Measurements from ENCODE around the gene ATF7. TPM values are rescaled to one million over a fixed set of nuclear protein-coding genes. Genes with fewer than 3 reads are reported as not detected.

The ATF7 gene
- total and polyA plus RNA-seq, 9 of the 15 experiments (the other 6 are each of a cell fraction or from before 2014, with no cell fraction given) = 10.6 to 30.4 (median 20.7) TPM

DNA sequence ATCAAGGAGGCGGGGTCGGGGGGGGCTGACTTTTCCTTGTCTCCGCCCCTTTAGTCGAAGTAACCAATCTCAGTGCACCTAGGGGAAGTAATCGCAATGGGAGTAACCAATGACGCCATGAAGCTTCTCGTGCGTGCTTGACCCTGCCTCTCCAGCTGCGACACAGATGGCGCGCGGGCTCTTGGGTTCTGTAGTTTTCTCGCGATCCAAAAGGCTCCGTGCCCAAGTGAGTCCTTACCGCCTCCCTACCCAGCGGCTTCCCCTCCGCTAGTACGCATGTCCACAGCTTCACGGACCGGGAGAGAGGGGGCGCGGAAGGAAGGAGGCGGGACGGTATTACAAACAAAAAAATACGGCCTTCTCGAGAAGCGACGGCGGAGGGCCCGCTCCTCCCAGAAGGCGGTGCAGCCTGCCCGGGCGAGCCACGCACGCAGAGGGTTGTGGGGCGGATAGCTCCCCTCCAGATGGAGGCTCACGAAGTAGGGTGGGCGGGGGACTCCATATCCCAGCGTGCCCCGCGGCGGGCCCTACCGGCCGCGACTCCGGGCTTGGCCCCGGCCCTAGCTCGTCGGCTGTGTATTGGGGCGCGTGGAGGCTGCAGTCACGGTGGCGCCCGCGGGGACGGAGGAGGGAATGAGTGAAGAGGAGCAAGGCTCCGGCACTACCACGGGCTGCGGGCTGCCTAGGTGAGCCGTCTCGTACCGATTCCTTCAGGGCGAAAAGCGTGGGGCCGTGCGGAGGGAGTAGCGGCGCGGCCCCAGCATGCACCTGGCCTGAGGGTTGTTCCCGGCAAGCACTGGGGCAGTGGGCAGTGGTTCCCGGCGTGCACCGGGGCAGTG lies 125.2 kb downstream of the ATF7 start, which contains the start of gene TARBP2 (continued):
- TF ChIP-seq, protein P1, sequence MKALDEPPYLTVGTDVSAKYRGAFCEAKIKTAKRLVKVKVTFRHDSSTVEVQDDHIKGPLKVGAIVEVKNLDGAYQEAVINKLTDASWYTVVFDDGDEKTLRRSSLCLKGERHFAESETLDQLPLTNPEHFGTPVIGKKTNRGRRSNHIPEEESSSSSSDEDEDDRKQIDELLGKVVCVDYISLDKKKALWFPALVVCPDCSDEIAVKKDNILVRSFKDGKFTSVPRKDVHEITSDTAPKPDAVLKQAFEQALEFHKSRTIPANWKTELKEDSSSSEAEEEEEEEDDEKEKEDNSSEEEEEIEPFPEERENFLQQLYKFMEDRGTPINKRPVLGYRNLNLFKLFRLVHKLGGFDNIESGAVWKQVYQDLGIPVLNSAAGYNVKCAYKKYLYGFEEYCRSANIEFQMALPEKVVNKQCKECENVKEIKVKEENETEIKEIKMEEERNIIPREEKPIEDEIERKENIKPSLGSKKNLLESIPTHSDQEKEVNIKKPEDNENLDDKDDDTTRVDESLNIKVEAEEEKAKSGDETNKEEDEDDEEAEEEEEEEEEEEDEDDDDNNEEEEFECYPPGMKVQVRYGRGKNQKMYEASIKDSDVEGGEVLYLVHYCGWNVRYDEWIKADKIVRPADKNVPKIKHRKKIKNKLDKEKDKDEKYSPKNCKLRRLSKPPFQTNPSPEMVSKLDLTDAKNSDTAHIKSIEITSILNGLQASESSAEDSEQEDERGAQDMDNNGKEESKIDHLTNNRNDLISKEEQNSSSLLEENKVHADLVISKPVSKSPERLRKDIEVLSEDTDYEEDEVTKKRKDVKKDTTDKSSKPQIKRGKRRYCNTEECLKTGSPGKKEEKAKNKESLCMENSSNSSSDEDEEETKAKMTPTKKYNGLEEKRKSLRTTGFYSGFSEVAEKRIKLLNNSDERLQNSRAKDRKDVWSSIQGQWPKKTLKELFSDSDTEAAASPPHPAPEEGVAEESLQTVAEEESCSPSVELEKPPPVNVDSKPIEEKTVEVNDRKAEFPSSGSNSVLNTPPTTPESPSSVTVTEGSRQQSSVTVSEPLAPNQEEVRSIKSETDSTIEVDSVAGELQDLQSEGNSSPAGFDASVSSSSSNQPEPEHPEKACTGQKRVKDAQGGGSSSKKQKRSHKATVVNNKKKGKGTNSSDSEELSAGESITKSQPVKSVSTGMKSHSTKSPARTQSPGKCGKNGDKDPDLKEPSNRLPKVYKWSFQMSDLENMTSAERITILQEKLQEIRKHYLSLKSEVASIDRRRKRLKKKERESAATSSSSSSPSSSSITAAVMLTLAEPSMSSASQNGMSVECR (CRISPR knock-in tag; IDR thresholded peaks at IDR 0.05) = peak; percentile 57; the same call in 1 of the 2 replicates
- TF ChIP-seq BDP1 (IDR thresholded peaks at IDR 0.05; ENCODE audit: insufficient read depth, insufficient read length) = no peak
- TF ChIP-seq, protein P2, sequence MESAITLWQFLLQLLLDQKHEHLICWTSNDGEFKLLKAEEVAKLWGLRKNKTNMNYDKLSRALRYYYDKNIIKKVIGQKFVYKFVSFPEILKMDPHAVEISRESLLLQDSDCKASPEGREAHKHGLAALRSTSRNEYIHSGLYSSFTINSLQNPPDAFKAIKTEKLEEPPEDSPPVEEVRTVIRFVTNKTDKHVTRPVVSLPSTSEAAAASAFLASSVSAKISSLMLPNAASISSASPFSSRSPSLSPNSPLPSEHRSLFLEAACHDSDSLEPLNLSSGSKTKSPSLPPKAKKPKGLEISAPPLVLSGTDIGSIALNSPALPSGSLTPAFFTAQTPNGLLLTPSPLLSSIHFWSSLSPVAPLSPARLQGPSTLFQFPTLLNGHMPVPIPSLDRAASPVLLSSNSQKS (CRISPR knock-in tag; IDR thresholded peaks at IDR 0.05) = no peak
- no peak for TF ChIP-seq RBM17 (IDR thresholded peaks at IDR 0.05; ENCODE audit: borderline replicate concordance, low read depth, low read length)
- TF ChIP-seq, protein P3, sequence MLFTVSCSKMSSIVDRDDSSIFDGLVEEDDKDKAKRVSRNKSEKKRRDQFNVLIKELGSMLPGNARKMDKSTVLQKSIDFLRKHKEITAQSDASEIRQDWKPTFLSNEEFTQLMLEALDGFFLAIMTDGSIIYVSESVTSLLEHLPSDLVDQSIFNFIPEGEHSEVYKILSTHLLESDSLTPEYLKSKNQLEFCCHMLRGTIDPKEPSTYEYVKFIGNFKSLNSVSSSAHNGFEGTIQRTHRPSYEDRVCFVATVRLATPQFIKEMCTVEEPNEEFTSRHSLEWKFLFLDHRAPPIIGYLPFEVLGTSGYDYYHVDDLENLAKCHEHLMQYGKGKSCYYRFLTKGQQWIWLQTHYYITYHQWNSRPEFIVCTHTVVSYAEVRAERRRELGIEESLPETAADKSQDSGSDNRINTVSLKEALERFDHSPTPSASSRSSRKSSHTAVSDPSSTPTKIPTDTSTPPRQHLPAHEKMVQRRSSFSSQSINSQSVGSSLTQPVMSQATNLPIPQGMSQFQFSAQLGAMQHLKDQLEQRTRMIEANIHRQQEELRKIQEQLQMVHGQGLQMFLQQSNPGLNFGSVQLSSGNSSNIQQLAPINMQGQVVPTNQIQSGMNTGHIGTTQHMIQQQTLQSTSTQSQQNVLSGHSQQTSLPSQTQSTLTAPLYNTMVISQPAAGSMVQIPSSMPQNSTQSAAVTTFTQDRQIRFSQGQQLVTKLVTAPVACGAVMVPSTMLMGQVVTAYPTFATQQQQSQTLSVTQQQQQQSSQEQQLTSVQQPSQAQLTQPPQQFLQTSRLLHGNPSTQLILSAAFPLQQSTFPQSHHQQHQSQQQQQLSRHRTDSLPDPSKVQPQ (CRISPR knock-in tag; IDR thresholded peaks at IDR 0.05; ENCODE audit: borderline replicate concordance) = peak; percentile 82; the same call in 1 of the 2 replicates
- TF ChIP-seq PPARD (CRISPR knock-in tag; IDR thresholded peaks at IDR 0.05) = no peak
- TF ChIP-seq HDAC2 (IDR thresholded peaks at IDR 0.05) = no peak
- no peak for TF ChIP-seq ZNF316 (IDR thresholded peaks at IDR 0.05)
- no peak for TF ChIP-seq TEAD2 (tag; IDR thresholded peaks at IDR 0.05)
- TF ChIP-seq FOSL1 (tag; conservative IDR thresholded peaks at IDR 0.05) = peak; percentile 45; the same call in 1 of the 2 replicates
- no peak for TF ChIP-seq NCOA4 (IDR thresholded peaks at IDR 0.05; ENCODE audit: partially characterized antibody)
- TF ChIP-seq CBX5 (IDR thresholded peaks at IDR 0.05; ENCODE audit: borderline replicate concordance, low read depth) = peak; percentile 11; the same call in 1 of the 2 replicates
- TF ChIP-seq, protein P4, sequence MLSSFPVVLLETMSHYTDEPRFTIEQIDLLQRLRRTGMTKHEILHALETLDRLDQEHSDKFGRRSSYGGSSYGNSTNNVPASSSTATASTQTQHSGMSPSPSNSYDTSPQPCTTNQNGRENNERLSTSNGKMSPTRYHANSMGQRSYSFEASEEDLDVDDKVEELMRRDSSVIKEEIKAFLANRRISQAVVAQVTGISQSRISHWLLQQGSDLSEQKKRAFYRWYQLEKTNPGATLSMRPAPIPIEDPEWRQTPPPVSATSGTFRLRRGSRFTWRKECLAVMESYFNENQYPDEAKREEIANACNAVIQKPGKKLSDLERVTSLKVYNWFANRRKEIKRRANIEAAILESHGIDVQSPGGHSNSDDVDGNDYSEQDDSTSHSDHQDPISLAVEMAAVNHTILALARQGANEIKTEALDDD (IDR thresholded peaks at IDR 0.05) = no peak; the same call in 1 of the 2 replicates
- TF ChIP-seq ZNF133 (CRISPR knock-in tag; IDR thresholded peaks at IDR 0.05) = peak; percentile 87; the same call in 1 of the 2 replicates
- TF ChIP-seq SIX5 (IDR thresholded peaks at IDR 0.05; ENCODE audit: borderline replicate concordance in 1 of 2, insufficient read depth in 1 of 2, low read depth in 1 of 2, low read length in 2 of 2) = peak; percentile 72 to 81
- peak; percentile 89 for TF ChIP-seq DMBX1 (CRISPR knock-in tag; IDR thresholded peaks at IDR 0.05; ENCODE audit: borderline replicate concordance)
- no peak for TF ChIP-seq TGIF2 (CRISPR knock-in tag; IDR thresholded peaks at IDR 0.05)
- no peak for TF ChIP-seq ZBTB8A (IDR thresholded peaks at IDR 0.05; ENCODE audit: partially characterized antibody)
- no peak for TF ChIP-seq JUNB (CRISPR knock-in tag; conservative IDR thresholded peaks at IDR 0.05)

All from K562 (cell line).